ENCODE measurements around the gene ADARB1.
A peak's percentile ranks its signal among the peaks of the same experiment; 100 is the strongest.
"Not testable (repeated sequence)": the region's sequence is repeated elsewhere in the genome, so short reads cannot be mapped to it uniquely, and the experiment has no call there.

Gene ADARB1

GRCh38 chr21:45135122-45135521 is 60.7 kb downstream of the ADARB1 start:
- no peak for DNase-seq (ENCODE audit: low read depth)

- DNase-seq (ENCODE audit: low read depth): peak; percentile 32
Observed at GRCh38 chr21:45135868-45136267, 61.5 kb downstream of the ADARB1 start.

- DNase-seq (ENCODE audit: low read depth): no peak
Observed at GRCh38 chr21:45136500-45136899, 62.1 kb downstream of the ADARB1 start.

GRCh38 chr21:45136927-45137611 is 62.7 kb downstream of the ADARB1 start:
- peak; percentile 88 for DNase-seq (ENCODE audit: low read depth)

GRCh38 chr21:45137612-45137937 is 63.2 kb downstream of the ADARB1 start:
- no peak for DNase-seq (ENCODE audit: low read depth)

GRCh38 chr21:45138199-45139002 is 64.0 kb downstream of the ADARB1 start:
- DNase-seq (ENCODE audit: low read depth): peak; percentile 72

GRCh38 chr21:45139003-45139360 is 64.6 kb downstream of the ADARB1 start:
- DNase-seq (ENCODE audit: low read depth): not testable (repeated sequence)

- DNase-seq (ENCODE audit: low read depth): no peak
Observed at GRCh38 chr21:45139473-45139872, 65.1 kb downstream of the ADARB1 start.

GRCh38 chr21:45140346-45140940 is 66.1 kb downstream of the ADARB1 start:
- peak; percentile 90 for DNase-seq (ENCODE audit: low read depth)

- DNase-seq (ENCODE audit: low read depth): not testable (repeated sequence)
Observed at GRCh38 chr21:45140944-45141343, 66.6 kb downstream of the ADARB1 start.

GRCh38 chr21:45141507-45141906 is 67.1 kb downstream of the ADARB1 start:
- DNase-seq (ENCODE audit: low read depth): no peak

- peak; percentile 68 for DNase-seq (ENCODE audit: low read depth)
Observed at GRCh38 chr21:45142469-45143308, 68.3 kb downstream of the ADARB1 start.

GRCh38 chr21:45143855-45144254 is 69.5 kb downstream of the ADARB1 start:
- DNase-seq (ENCODE audit: low read depth): no peak

- DNase-seq (ENCODE audit: low read depth): no peak
Observed at GRCh38 chr21:45145146-45145545, 70.8 kb downstream of the ADARB1 start.

GRCh38 chr21:45145846-45146245 is 71.5 kb downstream of the ADARB1 start:
- DNase-seq (ENCODE audit: low read depth): not testable (repeated sequence)

GRCh38 chr21:45146306-45146705 is 71.9 kb downstream of the ADARB1 start:
- no peak for DNase-seq (ENCODE audit: low read depth)

- no peak for DNase-seq (ENCODE audit: low read depth)
Observed at GRCh38 chr21:45146801-45147200, 72.4 kb downstream of the ADARB1 start.

GRCh38 chr21:45147473-45148315 is 73.3 kb downstream of the ADARB1 start:
- DNase-seq (ENCODE audit: low read depth): no peak

GRCh38 chr21:45148316-45148990 is 74.1 kb downstream of the ADARB1 start:
- DNase-seq (ENCODE audit: low read depth): no peak

GRCh38 chr21:45149021-45149420 is 74.6 kb downstream of the ADARB1 start:
- no peak for DNase-seq (ENCODE audit: low read depth)

- DNase-seq (ENCODE audit: low read depth): no peak
Observed at GRCh38 chr21:45150638-45151131, 76.3 kb downstream of the ADARB1 start.
